Measurements from ENCODE around the gene IL17C.

IL17C gene, protein sequence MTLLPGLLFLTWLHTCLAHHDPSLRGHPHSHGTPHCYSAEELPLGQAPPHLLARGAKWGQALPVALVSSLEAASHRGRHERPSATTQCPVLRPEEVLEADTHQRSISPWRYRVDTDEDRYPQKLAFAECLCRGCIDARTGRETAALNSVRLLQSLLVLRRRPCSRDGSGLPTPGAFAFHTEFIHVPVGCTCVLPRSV

GRCh38 chr16:88638323-88639230 lies at the start of gene IL17C:
TSS of gene IL17C (plus strand) at chr16:88638572. CDS start at chr16:88638642, 70 bp downstream.
- no peak within 1 kb of the TSS for H3K4me3 ChIP-seq (ENCODE audit: low read depth, low read length)

GRCh38 chr16:88588754-88589153 lies 49.6 kb upstream of the IL17C start:
- no peak overlapping the region for H3K4me3 ChIP-seq (ENCODE audit: low read depth, low read length)

- no peak overlapping the region for H3K4me3 ChIP-seq (ENCODE audit: low read depth, low read length)
Measured at GRCh38 chr16:88589441-88589840, 48.9 kb upstream of the IL17C start.

DNA sequence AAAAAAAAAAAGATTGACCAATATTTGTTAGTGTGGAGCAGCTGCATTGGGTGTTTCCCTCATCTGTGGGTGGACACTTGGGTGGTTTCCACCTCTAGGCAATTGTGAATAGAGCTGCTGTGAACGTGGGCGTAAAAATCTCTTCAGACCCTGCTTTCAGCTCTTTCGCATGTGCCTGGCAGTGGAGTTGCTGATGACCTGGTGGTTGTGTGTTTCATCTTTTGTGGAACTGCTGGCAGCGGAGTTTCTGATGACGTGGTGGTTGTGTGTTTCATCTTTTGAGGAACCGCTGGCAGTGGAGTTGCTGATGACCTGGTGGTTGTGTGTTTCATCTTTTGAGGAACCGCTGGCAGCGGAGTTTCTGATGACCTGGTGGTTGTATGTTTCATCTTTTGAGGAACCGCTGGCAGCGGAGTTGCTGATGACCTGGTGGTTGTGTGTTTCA lies 46.8 kb upstream of the IL17C start:
- no peak overlapping the region for H3K4me3 ChIP-seq (ENCODE audit: low read depth, low read length)

- no peak overlapping the region for H3K4me3 ChIP-seq (ENCODE audit: low read depth, low read length)
Measured at GRCh38 chr16:88593061-88593460, 45.3 kb upstream of the IL17C start.

DNA sequence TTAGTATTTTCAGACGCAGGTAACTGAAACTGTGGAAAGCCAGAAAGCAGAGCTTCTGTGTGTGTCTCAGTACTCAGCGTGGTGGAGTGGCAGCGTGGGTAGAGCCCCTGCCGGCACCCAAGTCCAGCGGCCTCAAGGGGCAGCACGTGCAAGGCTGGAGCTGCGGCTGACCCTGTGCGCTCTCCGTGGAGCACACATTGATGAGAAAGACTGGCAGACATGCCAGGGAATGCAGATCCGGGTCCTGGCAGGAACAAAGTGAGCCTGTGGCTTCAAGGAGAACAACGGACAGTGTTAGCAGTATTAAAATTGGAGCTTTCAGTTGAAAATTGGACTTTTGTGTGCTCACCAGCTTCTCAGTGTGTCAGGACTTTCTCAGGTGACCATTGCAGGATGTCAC lies 44.9 kb upstream of the IL17C start:
- no peak overlapping the region for H3K4me3 ChIP-seq (ENCODE audit: low read depth, low read length)

DNA sequence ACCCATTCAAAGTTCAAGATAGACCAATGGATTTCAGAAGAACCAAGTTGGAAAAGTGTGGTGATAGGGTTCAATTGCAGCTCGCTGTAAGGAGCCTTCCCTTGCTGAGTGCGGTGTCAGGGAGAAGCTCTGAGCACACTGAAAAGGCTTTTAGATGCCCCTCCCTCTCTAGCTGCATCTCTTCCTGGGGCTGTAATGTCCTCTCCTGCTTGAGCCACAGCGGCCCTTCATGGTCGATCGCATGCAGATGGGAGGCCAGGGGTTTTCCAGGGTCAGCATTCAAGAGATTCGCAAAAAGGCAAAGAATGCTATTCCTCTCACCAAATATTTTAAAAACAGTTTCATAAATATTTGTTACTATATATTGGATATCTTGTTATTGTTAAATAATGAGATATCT lies 44.5 kb upstream of the IL17C start:
- no peak overlapping the region for H3K4me3 ChIP-seq (ENCODE audit: low read depth, low read length)

DNA sequence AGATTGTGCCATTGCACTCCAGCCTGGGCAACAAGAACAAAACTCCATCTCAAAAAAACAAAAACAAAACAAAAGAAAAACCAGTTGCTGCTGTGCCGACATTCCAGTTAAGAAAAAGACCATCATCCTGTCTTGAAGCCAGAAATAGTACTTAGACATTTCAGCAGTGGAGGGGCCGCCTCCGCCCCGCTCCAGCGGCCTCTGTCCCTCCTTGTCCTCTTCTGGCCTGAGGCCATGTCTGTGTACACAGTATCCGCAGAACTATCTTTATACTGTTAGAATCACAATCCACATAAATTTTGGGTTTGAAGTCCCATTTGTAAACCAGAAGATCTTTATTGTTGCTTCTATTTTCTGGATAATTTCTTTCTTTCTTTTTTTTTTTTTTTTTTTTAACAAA lies 43.3 kb upstream of the IL17C start:
- no peak overlapping the region for H3K4me3 ChIP-seq (ENCODE audit: low read depth, low read length)

DNA sequence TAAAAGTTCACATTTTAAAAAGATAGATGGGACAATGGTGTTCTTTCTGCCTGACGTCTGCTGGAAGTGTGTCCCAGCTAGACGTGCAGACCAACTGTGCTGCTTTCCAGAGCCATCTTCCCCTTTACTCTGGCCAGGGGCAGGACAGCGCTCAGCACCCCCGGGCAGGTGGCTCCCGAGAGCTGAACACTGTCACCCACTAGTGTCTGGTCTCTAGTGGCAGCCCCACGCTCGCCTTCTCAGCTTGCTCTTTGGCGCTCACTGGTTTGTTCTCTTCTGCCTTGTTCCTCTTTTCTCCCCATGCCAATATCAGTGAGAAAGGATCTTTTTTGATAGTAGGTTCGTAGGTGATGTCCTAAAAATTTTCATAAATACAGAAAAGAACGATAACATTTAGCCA lies 42.5 kb upstream of the IL17C start:
- no peak overlapping the region for H3K4me3 ChIP-seq (ENCODE audit: low read depth, low read length)

DNA sequence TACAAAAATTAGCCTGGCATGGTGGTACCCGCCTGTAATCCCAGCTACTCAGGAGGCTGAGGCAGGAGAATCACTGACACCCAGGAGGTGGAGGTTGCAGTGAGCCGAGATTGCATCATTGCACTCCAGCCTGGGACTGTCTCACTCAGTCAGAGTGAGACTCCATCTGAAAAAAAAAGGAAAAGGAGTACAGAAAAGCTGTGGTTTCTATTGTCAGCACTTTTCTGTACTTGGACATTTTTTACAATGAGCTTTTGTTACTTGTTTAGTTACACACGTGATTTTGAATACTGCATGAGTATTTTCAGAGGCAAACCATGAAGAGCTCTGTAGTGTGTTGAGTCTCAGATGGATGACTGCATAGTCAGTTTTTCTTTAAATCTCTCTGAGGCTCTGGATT lies 41.9 kb upstream of the IL17C start:
- H3K4me3 ChIP-seq (ENCODE audit: low read depth, low read length) = no peak overlapping the region

DNA sequence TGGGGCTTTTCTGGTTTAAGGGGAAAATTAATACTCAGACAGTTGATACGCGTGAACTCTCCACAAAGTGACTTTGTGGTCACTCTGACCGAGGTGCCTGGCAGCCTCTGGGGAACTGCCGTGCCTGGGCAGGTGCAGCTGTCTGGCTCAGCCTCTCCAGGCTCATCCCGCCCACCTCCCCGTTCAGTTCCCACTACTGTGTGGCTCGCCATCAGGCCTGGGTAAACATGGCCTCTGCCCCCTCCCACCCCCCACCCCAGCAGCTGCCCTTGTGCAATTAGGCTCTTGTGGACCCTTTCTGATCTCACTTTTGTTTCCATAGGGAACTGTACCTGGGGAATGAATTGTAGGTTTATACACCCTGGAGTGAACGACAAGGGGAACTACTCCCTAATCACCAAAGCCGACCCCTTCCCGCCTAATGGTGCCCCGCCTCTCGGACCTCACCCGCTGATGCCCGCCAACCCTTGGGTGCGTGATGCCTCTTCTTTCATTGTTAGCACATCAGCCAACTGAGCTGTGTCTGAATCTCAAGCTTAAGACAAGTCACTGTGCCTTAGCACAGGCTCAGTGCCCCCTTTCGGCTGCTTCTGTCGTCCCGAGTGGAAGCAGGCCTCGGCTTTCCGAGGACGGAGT lies 40.4 kb upstream of the IL17C start:
- H3K4me3 ChIP-seq (ENCODE audit: low read depth, low read length) = no peak overlapping the region

DNA sequence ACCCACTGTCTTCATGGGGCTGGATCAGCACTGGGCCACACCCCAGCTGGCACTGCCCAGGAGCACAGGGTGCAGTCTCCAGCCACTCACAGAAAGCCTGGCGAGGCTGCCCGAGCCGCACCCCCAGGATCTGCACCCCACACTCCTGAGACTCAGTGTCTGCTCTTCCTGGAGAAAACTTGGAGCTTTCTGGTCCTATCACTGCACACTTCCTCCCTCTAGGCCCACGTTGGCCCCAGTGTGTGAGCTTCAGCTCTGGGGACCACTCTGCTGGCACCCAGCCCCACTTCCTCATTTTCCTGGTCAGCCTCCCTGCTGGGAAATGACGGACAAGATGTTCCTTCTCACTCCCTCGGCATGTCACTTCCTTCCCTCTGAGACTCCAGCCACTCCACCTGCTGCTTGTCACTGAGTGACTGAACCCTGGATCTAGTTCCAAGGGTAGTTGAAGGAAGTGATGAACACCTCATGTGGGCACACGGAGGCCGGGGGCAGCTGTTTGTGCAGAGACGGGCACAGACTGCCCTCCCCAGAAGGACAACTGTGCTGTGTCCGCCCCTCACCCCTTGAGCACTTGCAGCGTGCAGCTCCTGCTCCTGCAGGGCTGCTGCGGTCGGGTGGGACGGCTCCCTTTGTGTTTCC lies 39.2 kb upstream of the IL17C start:
- no peak overlapping the region for H3K4me3 ChIP-seq (ENCODE audit: low read depth, low read length)

- H3K4me3 ChIP-seq (ENCODE audit: low read depth, low read length) = no peak overlapping the region
Measured at GRCh38 chr16:88599825-88600538, 38.4 kb upstream of the IL17C start.

- H3K4me3 ChIP-seq (ENCODE audit: low read depth, low read length) = no peak overlapping the region
Measured at GRCh38 chr16:88600539-88600896, 37.9 kb upstream of the IL17C start.

DNA sequence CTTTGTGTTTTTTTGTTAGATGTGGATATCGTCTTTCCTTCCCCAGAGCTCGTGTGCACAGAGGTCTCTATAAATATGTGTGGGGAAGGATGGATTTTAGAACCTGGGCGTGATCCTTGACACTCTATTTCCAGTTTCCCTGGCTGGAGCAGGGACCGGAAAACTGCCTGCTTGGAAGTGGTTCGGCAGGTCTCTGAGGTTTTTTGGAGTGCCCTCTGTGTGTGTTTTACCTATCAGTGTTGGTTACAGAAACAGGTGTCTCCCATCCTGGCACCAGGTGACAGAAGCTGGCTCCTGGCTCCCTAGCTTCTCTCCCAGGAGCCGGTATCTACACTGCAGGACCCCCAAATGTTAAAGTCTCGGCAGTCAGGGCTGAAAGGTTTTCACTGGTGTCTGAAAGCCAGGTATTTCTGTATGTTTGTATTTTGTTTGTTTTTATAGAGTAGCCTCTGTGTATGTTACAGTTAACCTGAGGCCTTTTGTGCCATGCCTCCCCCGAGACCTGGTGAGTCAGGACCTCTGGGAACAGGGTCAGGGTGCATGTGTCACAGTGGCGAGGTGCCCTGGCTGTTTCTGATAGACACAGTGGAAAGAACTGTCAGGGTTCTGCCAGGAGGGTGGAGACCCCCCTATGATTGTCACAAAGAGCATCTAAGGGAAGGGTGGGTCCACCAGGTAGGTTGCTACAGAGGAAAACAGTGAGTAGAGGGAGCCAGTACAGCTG lies 36.9 kb upstream of the IL17C start:
- no peak overlapping the region for H3K4me3 ChIP-seq (ENCODE audit: low read depth, low read length)

- H3K4me3 ChIP-seq (ENCODE audit: low read depth, low read length) = no peak overlapping the region
Measured at GRCh38 chr16:88602091-88602490, 36.3 kb upstream of the IL17C start.

- H3K4me3 ChIP-seq (ENCODE audit: low read depth, low read length) = no peak overlapping the region
Measured at GRCh38 chr16:88605186-88606147, 32.9 kb upstream of the IL17C start.

GRCh38 chr16:88606148-88606757 lies 32.1 kb upstream of the IL17C start:
- no peak overlapping the region for H3K4me3 ChIP-seq (ENCODE audit: low read depth, low read length)

DNA sequence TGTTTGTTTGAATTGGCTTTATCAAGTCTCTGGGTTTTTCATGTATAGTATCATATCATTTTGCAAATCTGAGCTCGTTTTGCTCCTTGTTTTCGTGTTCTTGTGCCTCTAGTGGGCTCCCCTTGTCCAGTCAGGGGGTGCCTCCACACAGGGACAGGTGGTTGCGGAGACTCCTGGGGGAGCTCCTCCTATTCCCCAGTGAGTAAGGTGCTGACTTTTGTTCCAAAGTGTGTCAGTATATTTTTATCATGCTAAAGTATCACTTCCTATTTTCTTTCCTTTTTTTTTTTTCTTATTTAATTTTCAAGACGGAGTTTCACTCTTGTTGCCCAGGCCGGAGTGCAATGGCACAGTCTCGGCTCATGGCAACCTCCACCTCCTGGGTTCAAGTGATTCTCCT lies 30.3 kb upstream of the IL17C start:
- no peak overlapping the region for H3K4me3 ChIP-seq (ENCODE audit: low read depth, low read length)

Data from iPS-11a (cell line).